SH-SY5Y (cell line): ENCODE results near the gene ZKSCAN8.
A peak's percentile ranks its signal among the peaks of the same experiment; 100 is the strongest.

Experiments used
- GATA2 ChIP-seq: IDR thresholded peaks from 2 replicates; pipeline ENCODE4 v1.6.1; 2011; ENCODE audit warnings: mild to moderate bottlenecking, low read depth, low read length
- GATA3 ChIP-seq: IDR thresholded peaks from 2 replicates; pipeline ENCODE4 v1.6.1; 2011; ENCODE audit warnings: low read depth, mild to moderate bottlenecking, low read length, moderate library complexity

ZKSCAN8 gene

GRCh38 chr6:28141500-28142329 lies at the start of gene ZKSCAN8:
Gene ZKSCAN8, plus strand, starts transcription at chr6:28141883. Its CDS starts 6,525 bp downstream, at chr6:28148408.
- TF ChIP-seq GATA3 (no peak), GATA2 (peak; percentile 30; the same call in 1 of the 2 replicates)

- TF ChIP-seq GATA2 (no peak), GATA3 (no peak)
Measured at GRCh38 chr6:28104392-28105244, 37.1 kb upstream of the ZKSCAN8 start.

GRCh38 chr6:28105245-28105639 lies 36.4 kb upstream of the ZKSCAN8 start:
- TF ChIP-seq GATA2 (no peak), GATA3 (no peak)

DNA sequence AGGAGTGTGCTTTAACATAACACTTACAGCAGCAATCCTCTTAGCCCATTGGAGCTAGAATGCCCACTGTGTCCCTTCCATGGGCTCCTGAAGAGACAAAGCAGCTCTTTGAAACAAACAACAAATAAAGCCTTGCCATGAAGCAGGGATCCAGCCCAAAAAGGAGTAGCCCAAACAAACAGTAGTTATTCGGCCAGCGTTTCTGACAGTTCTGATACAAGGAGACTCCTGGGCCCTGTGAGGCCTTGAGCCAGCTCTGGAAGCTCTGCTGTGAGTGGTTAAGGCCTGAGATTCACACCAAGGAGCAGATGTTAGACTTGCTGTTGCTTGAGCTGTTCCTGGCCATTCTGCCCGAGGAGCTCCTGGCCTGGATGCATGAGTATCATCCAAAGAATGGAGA lies 34.2 kb upstream of the ZKSCAN8 start:
- TF ChIP-seq GATA2 (no peak), GATA3 (no peak)

DNA sequence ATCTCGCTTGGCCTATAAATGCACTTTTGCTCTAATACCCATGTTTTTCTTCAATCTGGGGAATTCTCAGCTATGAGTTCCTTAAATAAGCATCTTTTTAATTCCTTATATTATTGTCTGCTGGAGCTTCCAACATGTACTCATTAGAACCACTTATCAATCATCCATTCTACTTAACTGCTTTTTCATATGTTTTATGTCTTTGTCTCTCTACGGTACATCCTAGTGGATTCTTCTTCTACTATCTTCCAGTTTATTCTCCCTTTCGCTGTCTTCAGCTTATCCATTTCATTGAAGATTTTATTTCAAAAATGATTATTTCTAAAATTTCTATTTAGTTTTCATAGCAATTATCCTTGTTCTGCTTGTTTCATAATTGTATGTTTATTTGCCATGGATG lies 29.7 kb upstream of the ZKSCAN8 start:
- TF ChIP-seq GATA3 (no peak), GATA2 (no peak)

GRCh38 chr6:28115799-28116198 lies 25.9 kb upstream of the ZKSCAN8 start:
- TF ChIP-seq GATA3: no peak

DNA sequence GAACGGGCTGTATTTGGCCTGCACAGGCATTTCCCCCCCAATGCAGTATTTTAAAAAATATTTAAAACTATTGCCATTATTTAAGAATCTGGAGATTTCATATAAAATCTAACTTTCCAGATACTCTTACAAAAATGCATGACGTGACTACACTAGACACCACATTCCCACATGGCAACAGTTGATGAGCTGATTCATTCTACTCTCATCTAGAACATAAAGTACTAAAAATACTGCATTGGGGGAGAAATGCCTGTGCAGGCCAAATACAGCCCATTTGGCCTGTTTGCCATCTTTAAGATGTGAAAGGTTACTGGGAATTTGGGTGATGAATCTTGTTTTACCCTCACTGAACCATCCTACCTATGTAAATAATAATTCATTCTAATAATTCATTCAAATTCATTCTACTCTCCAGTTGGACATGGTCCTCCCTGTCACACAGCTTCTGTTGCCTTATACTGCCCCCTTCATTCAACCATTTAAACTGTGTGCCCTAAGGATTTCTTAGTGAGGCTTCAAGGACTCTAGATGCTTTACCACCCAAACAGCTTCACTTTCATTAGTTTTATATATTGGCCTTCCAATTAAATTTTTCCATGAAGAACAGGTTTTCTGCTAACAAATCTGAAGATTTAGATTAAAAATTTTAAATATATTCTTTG lies 24.2 kb upstream of the ZKSCAN8 start:
- no peak for TF ChIP-seq GATA2
- no peak for TF ChIP-seq GATA3

GRCh38 chr6:28118217-28118616 lies 23.5 kb upstream of the ZKSCAN8 start:
- no peak for TF ChIP-seq GATA3
- TF ChIP-seq GATA2: no peak

DNA sequence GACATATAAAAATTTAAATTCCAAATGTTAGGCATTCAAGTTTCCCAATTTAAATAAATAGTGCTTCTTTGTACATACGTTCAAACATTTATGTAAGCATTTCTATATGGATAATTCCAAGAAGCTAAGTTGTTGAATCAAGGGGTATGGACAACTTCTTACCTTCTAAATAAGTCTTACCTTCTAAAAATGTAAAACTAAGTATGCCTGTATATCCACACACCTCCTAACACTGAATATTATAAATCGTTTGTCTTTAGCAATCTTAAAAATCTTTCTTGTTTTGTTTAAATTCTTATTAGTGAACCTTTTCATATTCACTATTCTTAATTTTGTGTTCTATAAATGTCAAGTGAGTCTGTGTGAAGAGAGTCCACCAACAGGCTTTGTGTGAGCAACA lies 19.8 kb upstream of the ZKSCAN8 start:
- TF ChIP-seq GATA3: no peak
- no peak for TF ChIP-seq GATA2

- TF ChIP-seq GATA3 (no peak), GATA2 (no peak)
Measured at GRCh38 chr6:28124350-28124970, 17.2 kb upstream of the ZKSCAN8 start, which contains the start of gene ZSCAN16. Gene ZSCAN16, plus strand, starts transcription at chr6:28124609. Its CDS starts 835 bp downstream, at chr6:28125444.

DNA sequence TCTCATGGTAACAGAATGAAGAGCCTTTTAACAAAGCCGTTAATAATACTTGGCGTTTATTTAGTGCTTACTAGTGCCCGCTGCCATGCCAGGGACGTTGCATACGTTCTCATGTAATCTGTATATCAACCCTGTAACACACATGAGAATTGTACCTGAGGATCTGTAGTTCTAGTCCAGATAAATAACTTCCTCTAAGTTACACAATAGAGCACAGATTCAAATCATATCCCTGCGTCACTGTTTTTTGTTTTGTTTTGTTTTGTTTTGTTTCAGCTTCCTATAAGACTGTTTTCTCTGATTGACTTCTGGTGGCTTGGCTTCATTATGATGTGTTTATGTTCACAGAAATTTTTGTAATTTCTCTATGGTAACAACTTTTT lies 16.7 kb upstream of the ZKSCAN8 start:
- TF ChIP-seq GATA3: no peak

GRCh38 chr6:28125401-28125800 lies 16.3 kb upstream of the ZKSCAN8 start:
- TF ChIP-seq GATA3: no peak
- TF ChIP-seq GATA2: no peak

- TF ChIP-seq GATA3: no peak
- TF ChIP-seq GATA2: no peak
Measured at GRCh38 chr6:28134015-28134414, 7.7 kb upstream of the ZKSCAN8 start.

GRCh38 chr6:28134716-28135115 lies 7.0 kb upstream of the ZKSCAN8 start:
- TF ChIP-seq GATA2 (no peak), GATA3 (no peak)

- TF ChIP-seq GATA3 (no peak), GATA2 (no peak)
Measured at GRCh38 chr6:28135393-28135792, 6.3 kb upstream of the ZKSCAN8 start.
